Measurements from ENCODE around the gene PSMD8.

- no peak for TF ChIP-seq TARDBP (IDR thresholded peaks at IDR 0.05)
- TF ChIP-seq FOXM1 (IDR thresholded peaks at IDR 0.05; ENCODE audit: borderline replicate concordance): no peak
- no peak for TF ChIP-seq PKNOX1 (IDR thresholded peaks at IDR 0.05)
- TF ChIP-seq ZNF384 (IDR thresholded peaks at IDR 0.05): no peak
- no peak for TF ChIP-seq ELF4 (IDR thresholded peaks at IDR 0.05)
- no peak for TF ChIP-seq SUZ12 (IDR thresholded peaks at IDR 0.05)
- TF ChIP-seq ARNT (IDR thresholded peaks at IDR 0.05): no peak
- no peak for TF ChIP-seq NFRKB (IDR thresholded peaks at IDR 0.05)
- TF ChIP-seq BHLHE40 (IDR thresholded peaks at IDR 0.05; ENCODE audit: borderline replicate concordance): no peak
- no peak for TF ChIP-seq SP1 (IDR thresholded peaks at IDR 0.05)
- no peak for TF ChIP-seq FOXK2 (IDR thresholded peaks at IDR 0.05)
- no peak for TF ChIP-seq L3MBTL2 (conservative IDR thresholded peaks at IDR 0.05)
- no peak for TF ChIP-seq LEF1 (IDR thresholded peaks at IDR 0.05; ENCODE audit: borderline replicate concordance)
These were observed 42.6 kb upstream of the PSMD8 start for GRCh38 chr19:38331728-38332127.

Data from HEK293T (cell line).